K562 (cell line): ENCODE results near the gene ZFPM1. TPM values are rescaled to one million over a fixed set of nuclear protein-coding genes. Genes with fewer than 3 reads are reported as not detected.

Experiments used
- ATAC-seq: fragments of 200-7000 bp; cut with Tn5 transposase; 3 replicates; pipeline ENCODE4 v1.9.1; 2020; ENCODE audit warnings: moderate library complexity
- BruUV-seq: library from RNA; stranded (reverse); fragments of 400-500 nt; replicated peaks from 2 replicates; lab custom pipeline; 2021; lab: Mats Ljungman, UMichigan
- CTCF ChIA-PET: fragments of 300-600 bp; formaldehyde crosslinking; extraction: SDS; loops from one replicate; lab custom pipeline; 2021; ENCODE audit warnings: low intra/inter-chr PET ratio; lab: Yijun Ruan, JAX
- POLR2A ChIA-PET: fragments of 300-600, 350-650 bp; sonication (Branson Sonifier 250); formaldehyde crosslinking; extraction: SDS; loops from one replicate; lab custom pipeline; 2021; ENCODE audit warnings: antibody characterized with exemption, inconsistent platforms; lab: Yijun Ruan, JAX
- DNase-seq, 4 experiments: peaks; one replicate each; pipeline versions ENCODE4 v3.0.0 to v3.0.0-alpha.2; 2011 to 2018; ENCODE audit warnings: low spot score in 3 of 4, mixed read lengths in 3 of 4; ENCODE audit errors: extremely low read depth in 1 of 4
- FAIRE-seq: peaks from 2 replicates; lab custom pipeline; 2011; peaks lifted over from hg19 to GRCh38; lab: Jason Lieb, UNC
- H2AFZ ChIP-seq: 2 replicates; pipeline ENCODE4 v1.6.0; 2011; ENCODE audit warnings: low read depth, low read length, control low read depth, inconsistent platforms
- H3K27ac ChIP-seq: fragments of 200-600 bp; 3 replicates; pipeline ENCODE4 v1.8.0; 2011; ENCODE audit warnings: low read depth, mild to moderate bottlenecking, control low read depth, inconsistent platforms, low read length, moderate library complexity, mixed read lengths; ENCODE audit errors: extremely low read depth
- H3K27me3 ChIP-seq, 2 experiments: fragments of 300-600 bp in 1 of 2; 2 replicates in 1 of 2; 3 replicates in 1 of 2; pipeline versions ENCODE4 v1.6.0 to v1.8.0; 2011; ENCODE audit warnings: inconsistent platforms in 2 of 2, low read length in 2 of 2, mild to moderate bottlenecking in 1 of 2, mixed read lengths in 1 of 2, moderate library complexity in 1 of 2; ENCODE audit not compliant: control insufficient read depth in 2 of 2, insufficient read depth in 2 of 2
- H3K36me3 ChIP-seq: fragments of 300-600 bp; 3 replicates; pipeline ENCODE4 v1.8.0; 2011; ENCODE audit warnings: mild to moderate bottlenecking, low read length, inconsistent platforms; ENCODE audit not compliant: control insufficient read depth, insufficient read depth
- H3K4me1 ChIP-seq, 2 experiments: fragments of 200-600 bp in 1 of 2; replicated peaks in 1 of 2; 2 replicates in 1 of 2; 3 replicates in 1 of 2; pipeline versions ENCODE4 v1.5.1 to v1.8.0; 2011; ENCODE audit warnings: inconsistent platforms in 2 of 2, low read length in 2 of 2, mild to moderate bottlenecking in 1 of 2, mixed read lengths in 1 of 2, moderate library complexity in 1 of 2; ENCODE audit not compliant: control insufficient read depth in 2 of 2, insufficient read depth in 2 of 2
- H3K4me2 ChIP-seq: 2 replicates; pipeline ENCODE4 v1.6.1; 2011; ENCODE audit warnings: low read length, control low read depth, inconsistent platforms, mixed read lengths; ENCODE audit not compliant: insufficient read depth
- H3K4me3 ChIP-seq: fragments of 200-600 bp; sonication (generic), shearing (Covaris generic); 2 replicates; pipeline ENCODE4 v1.5.1; 2016; ENCODE audit warnings: control low read depth, inconsistent platforms
- H3K79me2 ChIP-seq: fragments of 200-600 bp; 3 replicates; pipeline ENCODE4 v1.8.0; 2011; ENCODE audit warnings: low read length, inconsistent platforms; ENCODE audit not compliant: control insufficient read depth, insufficient read depth
- H3K9ac ChIP-seq, 2 experiments: 2 replicates each; pipeline versions ENCODE4 v1.6.0 to v1.6.1; 2011; ENCODE audit warnings: low read depth in 2 of 2, low read length in 2 of 2, control low read depth in 1 of 2, inconsistent platforms in 1 of 2, mild to moderate bottlenecking in 1 of 2, mixed read lengths in 1 of 2; ENCODE audit not compliant: insufficient read depth in 1 of 2
- H3K9me1 ChIP-seq: one replicate; pipeline ENCODE4 v1.6.0; 2011; ENCODE audit warnings: inconsistent platforms, mild to moderate bottlenecking, low read length, moderate library complexity; ENCODE audit not compliant: control insufficient read depth, insufficient read depth
- H3K9me3 ChIP-seq: replicated peaks from 2 replicates; pipeline ENCODE4 v1.5.1; 2011; ENCODE audit warnings: low read depth, low read length, inconsistent platforms; ENCODE audit not compliant: control insufficient read depth, insufficient read depth
- H4K20me1 ChIP-seq: replicated peaks from 2 replicates; pipeline ENCODE4 v1.6.1; 2011; ENCODE audit warnings: low read length, inconsistent platforms, mixed read lengths; ENCODE audit not compliant: control insufficient read depth, insufficient read depth
- ADNP ChIP-seq: fragments of 200-800 bp; sonication (Bioruptor generic); IDR thresholded peaks from 2 replicates; pipeline ENCODE4 v1.6.1; 2016; ENCODE audit warnings: missing genetic modification characterization, missing compliant biosample characterization
- AFF1 ChIP-seq, 2 experiments: fragments of 450-650 bp; IDR thresholded peaks; 2 replicates each; pipeline ENCODE4 v1.6.1; 2018; ENCODE audit warnings: mild to moderate bottlenecking in 2 of 2, low read depth in 1 of 2; ENCODE audit not compliant: partially characterized antibody in 2 of 2
- CBFB ChIP-seq: sonication (generic); formaldehyde crosslinking; IDR thresholded peaks from 2 replicates; pipeline ENCODE4 v1.4.0; 2020; ENCODE audit warnings: mild to moderate bottlenecking, missing genetic modification reagents
- E2F1 ChIP-seq: sonication (generic); formaldehyde crosslinking; IDR thresholded peaks from 2 replicates; pipeline ENCODE4 v1.8.1; 2023; ENCODE audit warnings: mild to moderate bottlenecking, missing genetic modification reagents, moderate library complexity
- ESRRA ChIP-seq: fragments of 450-650 bp; IDR thresholded peaks from 2 replicates; pipeline ENCODE4 v1.6.1; 2014; ENCODE audit warnings: low read depth, mild to moderate bottlenecking, moderate library complexity, borderline replicate concordance
- HDAC2 ChIP-seq: fragments of 450-650 bp; IDR thresholded peaks from 2 replicates; pipeline ENCODE4 v1.6.1; 2016; ENCODE audit warnings: mild to moderate bottlenecking
- HNRNPL ChIP-seq: fragments of 200-400 bp; formaldehyde crosslinking; IDR thresholded peaks from 2 replicates; pipeline ENCODE4 v1.6.1; 2017; ENCODE audit warnings: low read depth, mild to moderate bottlenecking, low read length
- ID3 ChIP-seq, 2 experiments: fragments of 250-450 bp in 1 of 2; fragments of 450-650 bp in 1 of 2; sonication (Bioruptor Pico) in 1 of 2; IDR thresholded peaks; 2 replicates each; pipeline versions ENCODE4 v1.6.1 to v1.8.0; 2016 to 2021; ENCODE audit warnings: mild to moderate bottlenecking in 2 of 2, moderate library complexity in 2 of 2, missing compliant biosample characterization in 1 of 2, missing genetic modification characterization in 1 of 2
- MTA1 ChIP-seq: fragments of 450-650 bp; IDR thresholded peaks from 2 replicates; pipeline ENCODE4 v1.6.1; 2017; ENCODE audit warnings: borderline replicate concordance
- PHF8 ChIP-seq: fragments of 200-600 bp; sonication (generic); IDR thresholded peaks from 2 replicates; pipeline ENCODE4 v1.6.1; 2012; ENCODE audit warnings: mixed run types, mild to moderate bottlenecking, inconsistent platforms, low read length, moderate library complexity, borderline replicate concordance
- RCOR1 ChIP-seq, 2 experiments: IDR thresholded peaks; 2 replicates each; pipeline ENCODE4 v1.6.1; 2012; ENCODE audit warnings: low read depth in 2 of 2, low read length in 2 of 2, borderline replicate concordance in 1 of 2, improper control_type of control experiment in 1 of 2
- SMC3 ChIP-seq: conservative IDR thresholded peaks from 2 replicates; pipeline ENCODE4 v1.6.1; 2011; ENCODE audit warnings: low read depth, low read length, improper control_type of control experiment; ENCODE audit not compliant: insufficient read depth
- TOE1 ChIP-seq, 2 experiments: fragments of 450-650 bp in 1 of 2; sonication (generic) in 1 of 2; formaldehyde crosslinking in 1 of 2; IDR thresholded peaks; 2 replicates each; pipeline versions ENCODE4 v1.7.1 to v1.8.0; 2016 to 2022; ENCODE audit warnings: borderline replicate concordance in 2 of 2, mild to moderate bottlenecking in 2 of 2, antibody characterized with exemption in 1 of 2, inconsistent platforms in 1 of 2, low read depth in 1 of 2, missing genetic modification reagents in 1 of 2, moderate library complexity in 1 of 2
- ZNF436 ChIP-seq: fragments of 250-450, 450-650 bp; sonication (Bioruptor Pico); formaldehyde crosslinking; IDR thresholded peaks from 2 replicates; pipeline ENCODE4 v1.7.0; 2020; ENCODE audit warnings: mild to moderate bottlenecking
- ZZZ3 ChIP-seq: fragments of 450-650 bp; IDR thresholded peaks from 2 replicates; pipeline ENCODE4 v1.6.1; 2016; ENCODE audit warnings: antibody characterized with exemption, mild to moderate bottlenecking, moderate library complexity
- WGBS: fragments of 100-300 bp; shearing (Covaris generic); methylation state at CpG from one replicate; pipeline ENCODE4 v1.1.6; 2016; ENCODE audit warnings: low coverage, mixed read lengths; ENCODE audit not compliant: insufficient coverage; ENCODE audit errors: missing lambda C conversion rate; 5-methylcytosine and 5-hydroxymethylcytosine counted together
- in situ Hi-C: fragments of 300-500 bp; cut with MboI; formaldehyde crosslinking; loops from 4 replicates; pipeline ENCODE4 v1.15.0; 2018; ENCODE audit warnings: inconsistent platforms, mixed read lengths
- intact Hi-C: fragments of 100-400 bp; cut with micrococcal nuclease; formaldehyde crosslinking; loops from 2 replicates; pipeline ENCODE4 v1.14.2; 2022
- polyA plus RNA-seq, 8 experiments: library from polyadenylated mRNA; depleted of rRNA in 4 of 8; stranded (reverse) in 5 of 8; unstranded in 3 of 8; fragments of >200 nt; fragmentation: Nextera tagmentation in 2 of 8; fragmentation: Illumina TruSeq in 1 of 8; extraction: Ambion mirVana in 2 of 8; extraction: Trizol in 1 of 8; gene quantifications; 2 replicates each; pipeline versions ENCODE4 v1.2.1 to v1.2.3, GENCODE V29; 2011 to 2014; ENCODE audit warnings: inconsistent platforms in 1 of 8, missing spikeins in 1 of 8
- total RNA-seq, 7 experiments: library from RNA; depleted of rRNA in 6 of 7; stranded (reverse); fragments of >200 nt in 6 of 7; fragmentation: Illumina TruSeq in 2 of 7; extraction: Trizol in 2 of 7; gene quantifications; 2 replicates each; pipeline versions ENCODE4 v1.2.1 to v1.2.3, GENCODE V29; 2011 to 2021; ENCODE audit warnings: low replicate concordance in 1 of 7

Gene ZFPM1
- total and polyA plus RNA-seq, 9 of the 15 experiments (the other 6 are each of a cell fraction or from before 2014, with no cell fraction given), result 0.03 to 35.9 (median 1.4) TPM

GRCh38 chr16:88411951-88412576 lies 41.0 kb upstream of the ZFPM1 start:
- no peak overlapping the region for H3K27ac ChIP-seq
- peaks cover 3 to 72% of the 10 kb centered on the region in 2 experiments; a peak in 3 of 5 replicates for H3K4me1 ChIP-seq
- FAIRE-seq (no peak), ATAC-seq (no peak), DNase-seq (no peak)
- H3K9me1 ChIP-seq, result no peaks in the 10 kb centered on the region
- H3K27me3 ChIP-seq, result peaks cover 0 to 36% of the 10 kb centered on the region in 2 experiments; a peak in 2 of 5 replicates
- H2AFZ ChIP-seq, result no peak overlapping the region
- in situ Hi-C loops, result no loop called here
- no peak overlapping the region for H3K4me3 ChIP-seq
- peaks cover 8% of the 10 kb centered on the region for H4K20me1 ChIP-seq
- no TSS peak for BruUV-seq
- WGBS, result 17% methylated on average over 12 of the region's 18 CpGs
- ChIA-PET CTCF (no interaction called here), POLR2A (no interaction called here)
- no peaks in the 10 kb centered on the region for H3K36me3 ChIP-seq
- H3K9me3 ChIP-seq, result no peaks in the 10 kb centered on the region
- H3K79me2 ChIP-seq, result no peaks in the 10 kb centered on the region
- no peak overlapping the region for H3K4me2 ChIP-seq
- H3K9ac ChIP-seq, result 0 out of 4 replicates have a peak overlapping the region, but pooled peaks of 1 of the 2 experiments have one; percentile 33
- intact Hi-C loops, result no loop called here
- TF ChIP-seq ID3 (CRISPR knock-in tag; IDR thresholded peaks at IDR 0.05) (no peak), ID3 (tag; IDR thresholded peaks at IDR 0.05) (no peak), HNRNPL (no peak), ZNF436 (no peak), HDAC2 (peak; percentile 79), SMC3 (no peak), ZZZ3 (no peak), ADNP (peak; percentile 90), AFF1 (IDR thresholded peaks at IDR 0.05; ENCODE audit: low read depth in 1 of 2, partially characterized antibody in 2 of 2) (peak in 1 of 2 experiments; percentile 92), PHF8 (no peak), RCOR1 (IDR thresholded peaks at IDR 0.05; ENCODE audit: borderline replicate concordance in 1 of 2, low read depth in 2 of 2, low read length in 2 of 2) (peak in 1 of 2 experiments; percentile 90; a peak in 2 of 4 replicates), MTA1 (peak; percentile 68; the same call in 1 of the 2 replicates), E2F1 (CRISPR knock-in tag) (no peak), CBFB (CRISPR knock-in tag) (0 out of 2 replicates have a peak, but pooled peaks have one; percentile 50), ESRRA (peak; percentile 92), TOE1 (IDR thresholded peaks at IDR 0.05; ENCODE audit: borderline replicate concordance) (no peak), TOE1 (CRISPR knock-in tag; IDR thresholded peaks at IDR 0.05; ENCODE audit: borderline replicate concordance, low read depth) (no peak)
